MM.1S (cell line): ENCODE data around the gene MACROD2.

Experiments
- DNase-seq: peaks from one replicate; pipeline ENCODE4 v3.0.0-alpha.2; 2015
- H2AFZ ChIP-seq: fragments of 300-600 bp; sonication (generic); 2 replicates; pipeline ENCODE4 v1.6.0; 2016; ENCODE audit warnings: antibody characterized with exemption, low read length
- H3F3A ChIP-seq: fragments of 300-600 bp; sonication (generic); 2 replicates; pipeline ENCODE4 v1.6.1; 2016; ENCODE audit warnings: mild to moderate bottlenecking, antibody characterized with exemption, low read length, moderate library complexity, mixed read lengths; ENCODE audit not compliant: insufficient read depth
- H3K27ac ChIP-seq: fragments of 300-600 bp; sonication (generic); 2 replicates; pipeline ENCODE4 v1.5.1; 2016; ENCODE audit warnings: mild to moderate bottlenecking, low read length
- H3K27me3 ChIP-seq: fragments of 300-600 bp; sonication (generic); replicated peaks from 2 replicates; pipeline ENCODE4 v1.6.0; 2016; ENCODE audit warnings: low read length; ENCODE audit not compliant: insufficient read depth
- H3K36me3 ChIP-seq: fragments of 300-600 bp; sonication (generic); replicated peaks from 2 replicates; pipeline ENCODE4 v1.6.1; 2016; ENCODE audit warnings: mild to moderate bottlenecking, low read length, mixed read lengths; ENCODE audit not compliant: insufficient read depth
- H3K4me1 ChIP-seq: fragments of 300-600 bp; sonication (generic); 2 replicates; pipeline ENCODE4 v1.6.1; 2016; ENCODE audit warnings: low read length, mixed read lengths
- H3K4me2 ChIP-seq: fragments of 300-600 bp; sonication (generic); 2 replicates; pipeline ENCODE4 v1.6.0; 2016; ENCODE audit warnings: low read depth, low read length
- H3K4me3 ChIP-seq: fragments of 300-600 bp; sonication (generic); 2 replicates; pipeline ENCODE4 v1.5.1; 2016; ENCODE audit warnings: low read length, mixed read lengths
- H3K79me2 ChIP-seq: fragments of 300-600 bp; sonication (generic); 2 replicates; pipeline ENCODE4 v1.6.1; 2016; ENCODE audit warnings: mixed run types, low read length, mixed read lengths
- H3K9ac ChIP-seq: fragments of 300-600 bp; sonication (generic); 2 replicates; pipeline ENCODE4 v1.6.1; 2016; ENCODE audit warnings: low read length, mixed read lengths
- H3K9me2 ChIP-seq: fragments of 300-600 bp; sonication (generic); replicated peaks from 2 replicates; pipeline ENCODE4 v1.6.1; 2016; ENCODE audit warnings: mild to moderate bottlenecking, low read length, mixed read lengths; ENCODE audit not compliant: insufficient read depth
- H3K9me3 ChIP-seq: fragments of 300-600 bp; sonication (generic); replicated peaks from 2 replicates; pipeline ENCODE4 v1.6.1; 2016; ENCODE audit warnings: mild to moderate bottlenecking, low read length, mixed read lengths; ENCODE audit not compliant: insufficient read depth
- H4K20me1 ChIP-seq: fragments of 300-600 bp; sonication (generic); 2 replicates; pipeline ENCODE4 v1.6.1; 2016; ENCODE audit warnings: mild to moderate bottlenecking, low read length, moderate library complexity, mixed read lengths; ENCODE audit not compliant: insufficient read depth
- EZH2 ChIP-seq: fragments of 300-600 bp; sonication (generic); optimal IDR thresholded peaks from 2 replicates; pipeline ENCODE3; 2017; ENCODE audit warnings: low read depth, mild to moderate bottlenecking, antibody characterized with exemption, low read length, mixed read lengths
- EZH2phosphoT487 ChIP-seq: fragments of 300-600 bp; sonication (generic); IDR thresholded peaks from 2 replicates; pipeline ENCODE4 v1.6.1; 2018; ENCODE audit warnings: antibody characterized with exemption, low read length
- TF ChIP-seq, protein P1 (sequence below): fragments of 300-600 bp; sonication (generic); IDR thresholded peaks from 2 replicates; pipeline ENCODE4 v1.5.1; 2016; ENCODE audit warnings: antibody characterized with exemption, low read length, mixed read lengths

MACROD2 gene

DNA sequence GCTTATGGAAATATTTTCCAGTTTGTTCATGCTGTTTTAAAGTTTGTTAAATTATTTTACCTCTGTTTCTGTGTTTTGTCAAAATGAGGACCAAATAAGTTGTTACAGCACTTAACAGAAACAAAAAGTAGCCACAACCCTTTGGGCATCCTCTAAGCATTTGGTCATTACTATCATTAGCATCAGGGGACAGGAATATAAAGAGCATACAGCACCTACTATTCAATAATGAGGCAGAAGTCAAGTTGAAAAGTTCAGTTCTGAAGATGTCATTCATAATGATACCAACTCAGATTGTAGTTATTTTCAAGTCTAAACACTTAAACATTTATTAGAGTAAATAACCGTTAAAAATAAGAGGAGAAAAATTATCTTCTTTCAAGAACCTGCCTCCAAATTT lies 1204.4 kb downstream of the MACROD2 start:
- H3K36me3 ChIP-seq, result no peaks in the 10 kb centered on the region
- no peaks in the 10 kb centered on the region for H3K4me1 ChIP-seq
- H3K27me3 ChIP-seq, result no peaks in the 10 kb centered on the region
- no peak overlapping the region for H3K9ac ChIP-seq
- H3K9me3 ChIP-seq, result no peaks in the 10 kb centered on the region
- no peaks in the 10 kb centered on the region for H3F3A ChIP-seq
- H2AFZ ChIP-seq, result no peak overlapping the region
- no peaks in the 10 kb centered on the region for H3K9me2 ChIP-seq
- H3K27ac ChIP-seq, result no peak overlapping the region
- H4K20me1 ChIP-seq, result no peaks in the 10 kb centered on the region
- no peak for DNase-seq
- H3K4me3 ChIP-seq, result no peak overlapping the region
- no peak overlapping the region for H3K4me2 ChIP-seq
- TF ChIP-seq EZH2 (no peak), EZH2phosphoT487 (no peak)
- TF ChIP-seq, protein P1, sequence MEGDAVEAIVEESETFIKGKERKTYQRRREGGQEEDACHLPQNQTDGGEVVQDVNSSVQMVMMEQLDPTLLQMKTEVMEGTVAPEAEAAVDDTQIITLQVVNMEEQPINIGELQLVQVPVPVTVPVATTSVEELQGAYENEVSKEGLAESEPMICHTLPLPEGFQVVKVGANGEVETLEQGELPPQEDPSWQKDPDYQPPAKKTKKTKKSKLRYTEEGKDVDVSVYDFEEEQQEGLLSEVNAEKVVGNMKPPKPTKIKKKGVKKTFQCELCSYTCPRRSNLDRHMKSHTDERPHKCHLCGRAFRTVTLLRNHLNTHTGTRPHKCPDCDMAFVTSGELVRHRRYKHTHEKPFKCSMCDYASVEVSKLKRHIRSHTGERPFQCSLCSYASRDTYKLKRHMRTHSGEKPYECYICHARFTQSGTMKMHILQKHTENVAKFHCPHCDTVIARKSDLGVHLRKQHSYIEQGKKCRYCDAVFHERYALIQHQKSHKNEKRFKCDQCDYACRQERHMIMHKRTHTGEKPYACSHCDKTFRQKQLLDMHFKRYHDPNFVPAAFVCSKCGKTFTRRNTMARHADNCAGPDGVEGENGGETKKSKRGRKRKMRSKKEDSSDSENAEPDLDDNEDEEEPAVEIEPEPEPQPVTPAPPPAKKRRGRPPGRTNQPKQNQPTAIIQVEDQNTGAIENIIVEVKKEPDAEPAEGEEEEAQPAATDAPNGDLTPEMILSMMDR, result no peak
- no peaks in the 10 kb centered on the region for H3K79me2 ChIP-seq

DNA sequence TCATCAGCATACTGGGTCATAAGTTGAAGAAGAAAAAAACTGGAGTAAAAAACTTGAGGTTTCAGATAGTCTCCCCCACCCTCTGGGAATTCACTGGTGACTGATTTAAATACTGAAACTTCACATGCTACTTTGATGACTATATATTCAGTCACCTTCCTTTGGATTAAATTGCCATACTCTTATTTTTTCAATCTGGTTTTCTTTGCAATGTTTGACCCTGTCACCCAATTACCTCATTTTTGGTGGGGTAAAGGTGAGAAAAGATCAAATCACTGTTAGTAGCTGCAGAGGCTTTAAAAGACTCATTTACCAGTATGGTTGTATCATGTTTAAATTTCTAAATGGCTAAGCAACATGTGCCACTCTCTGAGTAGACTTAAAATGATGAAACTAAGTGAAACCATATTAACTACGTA lies 1204.8 kb downstream of the MACROD2 start:
- Histone ChIP-seq H3K27me3 (no peaks in the 10 kb centered on the region), H4K20me1 (no peaks in the 10 kb centered on the region), H2AFZ (no peak overlapping the region), H3K4me2 (no peak overlapping the region), H3K9me3 (no peaks in the 10 kb centered on the region), H3K27ac (no peak overlapping the region), H3K4me3 (no peak overlapping the region), H3K79me2 (no peaks in the 10 kb centered on the region), H3K4me1 (no peaks in the 10 kb centered on the region), H3K9ac (no peak overlapping the region), H3F3A (no peaks in the 10 kb centered on the region), H3K36me3 (no peaks in the 10 kb centered on the region), H3K9me2 (no peaks in the 10 kb centered on the region)
- TF ChIP-seq EZH2phosphoT487 (no peak), EZH2 (no peak)
- TF ChIP-seq, protein P1, result no peak
- no peak for DNase-seq

DNA sequence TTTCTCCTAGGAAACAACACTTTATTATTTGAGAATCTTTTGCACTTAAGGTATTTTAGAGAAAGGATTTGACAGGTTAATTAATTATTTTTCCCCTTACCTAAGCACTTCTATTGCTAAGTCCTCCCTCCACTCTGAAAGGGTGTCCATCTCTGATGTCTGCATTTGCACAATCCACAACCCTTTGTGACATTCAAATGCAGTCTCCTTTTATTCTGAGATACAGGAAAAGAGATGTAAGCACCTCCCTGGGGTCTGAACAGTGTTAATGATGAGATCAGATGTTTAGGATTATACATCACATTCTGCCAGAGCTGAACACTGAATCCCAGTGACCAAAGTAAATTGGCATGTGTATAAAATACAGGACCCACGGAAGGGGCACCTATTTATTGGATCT lies 1206.3 kb downstream of the MACROD2 start:
- Histone ChIP-seq H3K36me3 (no peaks in the 10 kb centered on the region), H4K20me1 (no peaks in the 10 kb centered on the region), H3K9me2 (no peaks in the 10 kb centered on the region), H3K9me3 (no peaks in the 10 kb centered on the region), H2AFZ (no peak overlapping the region), H3K27me3 (no peaks in the 10 kb centered on the region), H3K9ac (no peak overlapping the region), H3K4me2 (no peak overlapping the region), H3F3A (no peaks in the 10 kb centered on the region), H3K79me2 (no peaks in the 10 kb centered on the region), H3K4me3 (no peak overlapping the region), H3K4me1 (no peaks in the 10 kb centered on the region), H3K27ac (no peak overlapping the region)
- no peak for TF ChIP-seq EZH2phosphoT487
- TF ChIP-seq, protein P1, result no peak
- no peak for TF ChIP-seq EZH2
- DNase-seq, result no peak
